ENCODE measurements around the gene TAF9B.
"Not testable (repeated sequence)": the region's sequence is repeated elsewhere in the genome, so short reads cannot be mapped to it uniquely, and the experiment has no call there.

The TAF9B gene

DNA sequence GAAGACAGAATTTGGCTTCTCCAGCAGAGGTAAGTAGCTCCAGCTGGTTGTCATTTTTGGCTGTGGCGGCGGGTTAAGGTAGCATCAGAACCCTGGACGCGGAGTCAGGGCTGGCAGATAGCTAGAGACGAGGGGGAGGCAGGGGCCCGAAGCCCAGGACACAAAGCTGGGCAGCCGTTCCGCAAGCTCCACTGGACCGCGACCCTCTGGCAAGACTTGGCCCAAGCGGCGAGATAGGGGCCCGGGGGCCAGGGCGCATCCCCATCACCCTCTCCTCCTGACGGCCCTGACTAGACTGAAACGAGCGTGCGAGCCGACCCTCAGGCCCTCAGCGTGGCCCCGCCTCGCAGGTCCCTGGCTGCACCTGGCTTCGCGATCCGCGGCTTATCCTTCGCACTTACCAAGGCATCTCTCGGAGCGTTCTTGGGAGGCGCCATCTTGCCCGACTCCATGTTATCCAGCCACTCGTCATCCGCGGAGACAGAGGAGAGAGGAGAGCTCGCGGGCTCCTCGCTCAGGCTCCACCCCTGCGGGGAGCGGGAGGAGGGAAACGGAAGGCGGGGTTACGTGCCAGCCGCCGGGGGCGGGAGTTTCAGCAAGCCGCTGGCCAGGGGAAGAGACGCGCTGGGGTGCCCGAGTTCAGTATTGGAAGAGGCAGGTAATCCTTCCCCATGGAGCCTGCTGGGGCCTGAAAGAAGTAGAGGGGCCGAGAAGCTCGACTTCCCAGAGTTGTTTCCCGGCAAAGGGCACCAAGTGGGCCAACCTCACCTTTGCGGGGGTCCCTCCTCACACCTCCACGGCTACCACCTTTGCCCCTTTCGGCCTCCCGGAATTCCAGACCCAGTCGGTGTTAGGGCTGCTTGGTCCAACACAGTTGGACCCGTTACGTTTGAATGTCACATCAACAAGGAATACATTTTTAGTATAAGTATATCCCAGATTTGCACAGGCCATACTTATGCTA is at the start of gene TAF9B:
TAF9B (minus strand) TSS at position 491 of the 964 bp plus-strand sequence; CDS start at position 452, 39 bp downstream.
- DNase-seq (ENCODE audit: low read depth) = peak; percentile 79

DNA sequence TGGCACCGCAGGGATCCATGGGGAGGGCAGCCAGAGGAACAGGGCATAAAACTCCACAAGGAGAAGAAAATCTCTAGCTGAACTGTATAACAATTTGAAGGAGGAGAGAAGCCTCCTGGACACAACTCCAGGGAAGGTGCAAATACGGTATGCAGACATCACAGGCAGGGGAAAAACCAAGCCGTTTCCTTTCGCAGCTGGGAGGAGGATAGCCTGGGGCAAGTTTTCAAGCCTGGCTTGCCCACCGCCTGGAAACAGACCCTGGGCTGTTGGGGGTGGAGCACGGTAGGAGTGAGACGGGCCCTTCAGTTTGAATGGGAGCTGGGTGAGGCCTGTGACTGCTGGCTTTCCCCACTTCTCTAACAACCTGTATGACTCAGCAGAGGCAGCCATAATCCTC is 43.4 kb upstream of the TAF9B start:
- no peak for DNase-seq (ENCODE audit: low read depth)

DNA sequence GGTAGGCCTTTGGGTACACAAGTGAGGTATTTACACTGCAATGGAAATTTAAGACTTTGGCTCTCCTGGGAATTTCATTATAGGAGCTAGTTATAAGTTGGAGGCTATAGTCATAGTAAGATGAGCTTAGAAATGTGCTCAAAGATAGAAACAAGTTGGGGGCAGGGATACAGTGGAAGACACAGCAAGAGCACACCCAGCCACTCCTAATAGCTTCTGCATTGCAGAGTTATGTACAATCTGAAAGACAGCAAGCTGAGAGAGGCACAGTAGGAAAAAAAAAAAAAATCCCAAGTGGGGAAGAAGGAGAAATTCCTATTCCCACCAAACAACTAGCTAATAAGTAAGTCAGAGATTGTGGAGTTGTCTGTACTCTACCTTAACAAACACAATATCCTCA is 41.9 kb upstream of the TAF9B start:
- no peak for DNase-seq (ENCODE audit: low read depth)

DNA sequence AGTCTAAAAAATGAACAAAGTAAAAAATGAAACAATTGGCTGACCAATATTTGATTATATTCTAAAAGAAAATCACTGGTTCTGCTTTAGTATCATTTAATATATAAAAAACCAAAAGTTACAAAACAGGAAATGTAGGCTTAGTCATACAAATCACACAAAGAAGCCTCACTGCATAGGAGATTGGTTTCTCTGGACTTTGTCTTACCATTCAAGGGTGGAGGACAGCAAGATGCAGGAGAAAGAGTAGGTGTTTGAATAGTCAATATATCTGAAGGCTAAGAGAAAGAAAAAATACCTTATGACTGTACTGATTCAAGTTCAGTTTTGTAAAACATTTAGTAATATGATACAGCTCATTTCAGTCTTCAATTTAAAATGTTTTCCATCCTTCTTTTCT is 28.6 kb upstream of the TAF9B start:
- peak; percentile 6 for DNase-seq (ENCODE audit: low read depth)

DNA sequence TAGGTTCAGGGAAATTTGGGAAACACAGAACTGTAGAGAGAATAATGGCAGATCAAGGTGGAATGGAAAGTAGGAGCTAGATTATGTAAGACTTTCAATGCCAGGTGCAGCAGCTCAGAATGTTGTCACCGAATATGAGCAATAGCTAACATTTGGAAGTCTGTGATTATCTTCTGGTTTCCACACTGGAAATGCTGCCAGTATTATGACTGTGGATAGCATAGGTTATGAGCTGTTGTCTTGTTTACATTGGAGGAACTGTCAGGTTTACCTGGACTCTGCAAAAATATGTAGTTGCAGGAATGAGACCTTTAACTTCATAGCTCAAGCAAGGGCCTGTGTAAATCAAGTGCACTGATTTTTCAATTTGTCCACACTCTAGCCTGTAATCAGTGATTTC is 26.0 kb upstream of the TAF9B start:
- DNase-seq (ENCODE audit: low read depth) = no peak

DNA sequence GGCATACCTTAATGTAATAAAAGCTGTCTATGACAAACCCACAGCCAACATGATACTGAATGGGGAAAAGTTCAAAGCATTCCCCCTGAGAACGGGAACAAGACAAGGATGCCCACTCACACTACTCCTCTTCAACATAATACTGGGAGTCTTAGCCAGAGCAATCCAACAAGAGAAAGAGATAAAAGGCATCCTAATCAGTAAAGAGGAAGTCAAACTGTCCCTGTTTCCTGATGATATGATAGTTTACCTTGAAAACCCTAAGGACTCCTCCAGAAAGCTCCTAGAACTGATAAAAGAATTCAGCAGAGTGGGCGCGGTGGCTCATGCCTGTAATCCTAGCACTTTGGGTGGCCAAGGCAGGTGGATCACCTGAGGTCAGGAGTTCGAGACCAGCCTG is 23.7 kb upstream of the TAF9B start:
- DNase-seq (ENCODE audit: low read depth) = not testable (repeated sequence)

DNA sequence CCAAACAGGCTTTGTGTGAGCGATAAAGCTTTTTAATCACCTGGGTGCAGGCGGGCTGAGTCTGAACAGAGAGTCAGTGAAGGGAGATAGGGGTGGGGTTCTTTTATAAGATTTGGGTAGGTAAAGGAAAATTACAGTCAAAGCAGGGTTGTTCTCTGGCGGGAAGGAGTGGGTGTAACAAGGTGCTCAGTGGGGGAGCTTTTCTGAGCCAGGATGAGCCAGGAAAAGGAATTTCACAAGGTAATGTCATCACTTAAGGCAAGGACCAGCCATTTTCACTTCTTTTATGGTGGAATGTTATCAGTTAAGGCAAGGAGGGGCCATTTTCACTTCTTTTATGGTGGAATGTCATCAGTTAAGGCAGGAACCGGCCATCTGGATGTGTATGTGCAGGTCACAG is 21.3 kb upstream of the TAF9B start:
- DNase-seq (ENCODE audit: low read depth) = not testable (repeated sequence)

DNA sequence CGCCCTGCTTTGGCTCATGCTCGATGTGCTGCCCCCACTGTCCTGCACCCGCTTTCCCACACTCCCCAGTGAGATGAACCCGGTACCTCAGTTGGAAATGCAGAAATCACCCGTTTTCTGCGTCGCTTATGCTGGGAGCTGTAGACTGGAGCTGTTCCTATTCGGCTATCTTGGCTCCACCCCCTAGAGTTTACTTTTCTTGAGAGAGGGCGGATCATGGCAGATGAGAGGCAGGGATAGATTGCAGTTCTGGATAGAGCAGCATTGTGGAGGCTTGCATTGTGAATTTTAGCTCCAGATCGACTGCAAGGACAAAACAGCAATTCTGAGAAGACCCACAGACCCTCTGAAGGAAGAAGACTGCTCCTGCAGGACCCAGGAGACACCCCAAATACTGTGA is 18.4 kb upstream of the TAF9B start:
- not testable (repeated sequence) for DNase-seq (ENCODE audit: low read depth)

DNA sequence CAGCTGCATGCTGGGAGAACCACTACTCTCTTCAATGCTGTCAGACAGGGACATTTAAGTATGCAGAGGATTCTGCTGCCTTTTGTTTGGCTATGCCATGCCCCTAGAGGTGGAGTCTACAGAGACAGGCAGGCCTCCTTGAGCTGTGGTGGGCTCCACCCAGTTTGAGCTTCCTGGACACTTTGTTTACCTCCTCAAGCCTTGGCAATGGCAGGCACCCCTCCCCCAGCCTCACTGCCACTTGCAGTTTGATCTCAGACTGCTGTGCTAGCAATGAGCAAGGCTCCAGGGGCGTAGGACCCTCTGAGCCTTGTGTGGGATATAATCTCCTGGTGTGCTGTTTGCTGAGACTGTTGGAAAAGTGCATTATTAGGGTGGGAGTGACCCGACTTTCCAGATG is 17.9 kb upstream of the TAF9B start:
- DNase-seq (ENCODE audit: low read depth) = not testable (repeated sequence)

DNA sequence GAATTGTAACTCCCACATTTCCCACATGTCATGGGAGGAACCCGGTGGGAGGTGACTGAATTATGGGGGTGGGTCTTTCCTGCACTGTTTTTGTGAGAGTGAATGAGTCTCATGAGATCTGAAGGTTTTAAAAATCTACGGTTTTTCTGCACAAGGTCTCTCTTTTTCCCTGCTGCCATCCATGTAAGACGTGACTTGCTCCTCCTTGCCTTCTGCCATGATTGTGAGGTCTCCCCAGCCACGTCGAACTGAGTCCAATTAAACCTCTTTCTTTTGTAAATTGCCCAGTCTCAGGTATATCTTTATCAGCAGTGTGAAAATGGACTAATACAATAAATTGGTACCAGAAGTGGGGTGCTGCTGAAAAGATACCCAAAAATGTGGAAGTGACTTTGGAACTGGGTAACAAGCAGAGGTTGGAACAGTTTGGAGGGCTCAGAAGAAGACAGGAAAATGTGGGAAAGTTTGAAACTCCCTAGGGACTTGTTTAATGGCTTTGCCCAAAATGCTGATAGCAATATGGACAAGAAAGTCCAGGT is 7.6 kb upstream of the TAF9B start:
- not testable (repeated sequence) for DNase-seq (ENCODE audit: low read depth)

DNA sequence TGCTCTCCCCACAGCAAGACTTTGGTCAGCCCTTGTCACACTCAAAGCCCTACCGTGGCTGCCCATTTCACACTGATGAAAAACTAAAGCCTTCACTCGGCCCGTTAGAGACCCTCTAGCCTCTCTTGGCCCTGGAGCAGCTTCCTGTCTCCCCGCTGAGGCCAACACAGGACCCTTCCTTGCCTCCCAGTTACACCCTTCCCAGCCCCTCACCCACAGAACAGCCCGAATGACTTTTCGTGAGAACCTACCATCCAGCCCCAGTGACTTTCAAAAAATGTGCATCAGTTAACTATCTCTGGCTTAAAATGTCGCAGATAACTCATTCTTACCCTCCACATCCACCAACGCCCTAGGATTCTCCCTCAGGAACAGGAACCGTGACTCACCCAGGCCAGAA is 756 bp upstream of the TAF9B start:
- DNase-seq (ENCODE audit: low read depth) = no peak

- DNase-seq (ENCODE audit: low read depth) = no peak
Measured at GRCh38 chrX:78133238-78133960, 6.1 kb downstream of the TAF9B start.

- DNase-seq (ENCODE audit: low read depth) = no peak
Measured at GRCh38 chrX:78131117-78131516, 8.3 kb downstream of the TAF9B start.

GRCh38 chrX:78130396-78130795 is 9.1 kb downstream of the TAF9B start:
- no peak for DNase-seq (ENCODE audit: low read depth)

DNA sequence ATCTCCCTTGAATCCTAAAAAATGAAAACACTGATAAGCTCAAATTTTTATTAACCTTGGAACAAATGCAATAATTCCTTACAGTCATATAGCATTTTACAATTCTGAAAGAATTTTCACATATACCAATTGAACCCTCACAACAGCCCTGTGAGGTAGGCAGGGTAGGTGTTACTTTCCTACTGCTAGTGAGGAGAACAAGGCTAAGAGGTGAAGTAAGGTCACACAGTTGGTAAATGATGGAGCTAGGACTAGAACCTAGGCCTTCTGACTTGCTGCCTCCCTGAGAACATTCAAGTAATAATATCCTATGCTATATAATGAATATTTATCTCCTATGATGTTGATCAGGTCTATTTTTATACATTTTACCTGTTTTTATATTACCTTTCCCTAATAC is 9.7 kb downstream of the TAF9B start:
- DNase-seq (ENCODE audit: low read depth) = no peak

GRCh38 chrX:78125781-78126180 is 13.7 kb downstream of the TAF9B start:
- DNase-seq (ENCODE audit: low read depth) = not testable (repeated sequence)

DNA sequence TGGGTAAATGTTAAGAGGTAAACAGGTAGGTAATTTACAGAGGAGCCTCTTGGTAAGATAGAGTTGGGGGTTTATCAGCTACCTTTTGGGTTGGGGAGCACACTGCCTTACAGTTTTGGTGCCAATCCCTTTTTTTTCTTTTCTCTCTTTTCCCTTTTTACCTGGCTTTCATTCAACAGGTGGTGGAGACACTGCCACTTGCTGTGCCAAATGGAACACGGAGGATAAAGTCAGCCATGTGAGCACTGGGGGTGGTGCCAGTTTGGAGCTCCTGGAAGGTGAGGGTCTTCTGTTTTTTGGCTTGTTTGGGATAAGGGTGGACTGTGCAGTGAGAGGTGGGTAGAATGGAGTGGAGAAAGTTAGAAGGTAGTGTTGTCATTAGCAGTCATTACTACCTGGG is 14.3 kb downstream of the TAF9B start:
- no peak for DNase-seq (ENCODE audit: low read depth)

DNA sequence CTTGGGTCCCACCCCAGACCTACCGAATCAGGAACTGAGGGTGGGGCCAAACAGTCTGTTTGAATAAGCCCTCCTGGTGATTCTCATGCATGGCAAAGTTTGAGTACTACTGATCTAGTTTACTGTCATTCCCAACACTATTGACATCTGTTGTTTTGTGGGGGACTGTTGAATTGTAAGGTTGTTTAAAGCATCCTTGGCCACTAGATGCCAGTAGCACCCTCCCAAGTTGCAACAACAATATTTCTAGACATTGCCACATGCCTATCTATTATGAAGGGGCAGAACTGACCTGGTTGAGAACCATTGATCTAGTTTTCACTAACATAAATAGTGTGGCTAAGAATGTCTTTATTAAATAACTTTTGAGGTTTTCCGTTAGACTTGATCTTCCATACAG is 15.1 kb downstream of the TAF9B start:
- peak; percentile 15 for DNase-seq (ENCODE audit: low read depth)

DNA sequence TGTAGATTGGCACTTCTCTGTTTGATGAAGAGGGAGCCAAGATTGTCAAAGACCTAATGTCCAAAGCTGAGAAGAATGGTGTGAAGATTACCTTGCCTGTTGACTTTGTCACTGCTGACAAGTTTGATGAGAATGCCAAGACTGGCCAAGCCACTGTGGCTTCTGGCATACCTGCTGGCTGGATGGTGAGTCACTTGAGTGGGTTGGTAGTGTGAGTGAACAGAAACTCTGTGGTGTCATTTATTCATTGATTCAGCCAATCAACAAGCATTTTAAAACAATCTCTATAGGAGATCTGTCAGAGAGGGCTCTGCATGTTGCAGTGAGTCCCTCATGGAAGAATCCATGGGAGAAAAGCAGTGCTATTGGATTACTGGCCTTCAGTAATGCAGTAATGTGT is 16.3 kb downstream of the TAF9B start:
- peak; percentile 39 for DNase-seq (ENCODE audit: low read depth)

DNA sequence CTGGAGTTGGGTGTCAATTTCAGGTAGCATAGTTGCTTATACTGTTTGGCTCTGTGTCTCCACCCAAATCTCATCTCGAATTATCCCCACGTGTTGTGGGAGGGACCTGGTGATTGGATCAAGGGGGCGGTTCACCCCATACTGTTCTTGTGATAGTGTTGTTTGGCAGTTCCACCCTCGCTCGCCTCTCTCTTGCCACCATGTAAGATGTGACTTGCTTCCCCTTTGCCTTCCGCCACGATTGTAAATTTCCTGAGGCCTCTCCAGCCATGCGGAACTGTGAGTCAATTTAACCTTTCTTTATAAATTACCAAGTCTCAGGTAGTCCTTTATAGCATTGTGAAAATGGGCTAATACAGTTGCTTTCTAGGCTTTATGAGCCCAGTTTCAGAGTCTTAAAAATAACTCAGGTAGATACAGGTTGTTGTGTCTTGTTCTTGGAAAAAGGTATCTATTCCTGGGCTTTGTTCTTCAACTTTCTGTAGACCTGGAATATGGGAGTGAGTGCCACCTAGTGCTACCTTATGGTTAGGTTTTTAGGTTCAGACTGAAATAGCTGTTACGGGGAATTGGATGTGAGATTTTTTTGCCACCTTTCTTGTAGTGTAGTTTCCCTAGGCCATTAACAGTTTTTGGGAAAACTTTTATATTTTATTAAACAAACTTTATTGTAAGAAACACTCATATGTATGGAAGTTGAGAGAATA is 19.8 kb downstream of the TAF9B start:
- no peak for DNase-seq (ENCODE audit: low read depth)

- no peak for DNase-seq (ENCODE audit: low read depth)
Measured at GRCh38 chrX:78118628-78119027, 20.8 kb downstream of the TAF9B start.

DNA sequence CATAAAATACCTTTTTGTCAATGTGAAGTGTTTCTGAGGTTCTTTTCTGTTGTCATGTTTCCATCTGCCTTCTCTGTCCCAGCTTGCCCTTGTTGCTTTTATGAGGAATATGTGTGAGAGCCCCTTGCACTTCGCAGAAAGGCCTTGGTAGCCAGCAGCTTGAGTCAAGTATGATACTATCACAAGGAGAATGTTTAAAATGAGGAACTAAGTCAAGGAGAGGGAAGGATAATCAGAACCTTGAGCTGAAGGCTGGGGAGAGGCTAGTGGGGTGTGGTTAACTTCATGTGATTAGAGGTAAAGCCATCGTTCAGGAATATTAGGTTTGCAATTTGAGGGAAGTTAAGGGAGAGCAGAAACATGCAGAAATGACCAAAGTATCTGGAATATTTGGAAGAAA is 22.7 kb downstream of the TAF9B start:
- no peak for DNase-seq (ENCODE audit: low read depth)

Data from iris pigment epithelial cell (primary cell).